Mesenchymal stem cell (in vitro differentiated cells and primary cell): ENCODE data around the gene MICAL3.

Experiments
- DNase-seq: peaks from one replicate; pipeline ENCODE4 v3.0.0-alpha.2; 2013
- H2AFZ ChIP-seq: one replicate; pipeline ENCODE4 v1.6.1; 2013; ENCODE audit warnings: low read depth, mild to moderate bottlenecking, control low read depth, inconsistent platforms, low read length, moderate library complexity
- H2AK5ac ChIP-seq: 2 replicates; pipeline ENCODE4 v1.6.1; 2013; ENCODE audit warnings: low read length, moderate library complexity, mild to moderate bottlenecking, inconsistent platforms; ENCODE audit not compliant: severe bottlenecking
- H2BK120ac ChIP-seq: one replicate; pipeline ENCODE4 v1.6.1; 2013; ENCODE audit warnings: low read depth, mild to moderate bottlenecking, inconsistent platforms, low read length, moderate library complexity
- H2BK12ac ChIP-seq, 2 experiments: one replicate each; pipeline ENCODE4 v1.6.1; 2013; ENCODE audit warnings: inconsistent platforms in 2 of 2, low read length in 2 of 2, mild to moderate bottlenecking in 2 of 2, moderate library complexity in 2 of 2, control low read depth in 1 of 2
- H2BK15ac ChIP-seq: one replicate; pipeline ENCODE4 v1.6.1; 2013; ENCODE audit warnings: mild to moderate bottlenecking, low read depth, inconsistent platforms; ENCODE audit not compliant: poor library complexity, severe bottlenecking
- H2BK5ac ChIP-seq: 2 replicates; pipeline ENCODE4 v1.6.1; 2013; ENCODE audit warnings: low read depth, mild to moderate bottlenecking, low read length, control low read depth, inconsistent platforms; ENCODE audit not compliant: poor library complexity, severe bottlenecking
- H3K14ac ChIP-seq, 2 experiments: one replicate each; pipeline ENCODE4 v1.6.1; 2013; ENCODE audit warnings: inconsistent platforms in 2 of 2, low read length in 2 of 2, control low read depth in 1 of 2, mild to moderate bottlenecking in 1 of 2, moderate library complexity in 1 of 2
- H3K18ac ChIP-seq, 2 experiments: one replicate each; pipeline ENCODE4 v1.6.1; 2013; ENCODE audit warnings: inconsistent platforms in 2 of 2, low read length in 2 of 2, control low read depth in 1 of 2, low read depth in 1 of 2, mild to moderate bottlenecking in 1 of 2
- H3K23ac ChIP-seq, 2 experiments: one replicate each; pipeline ENCODE4 v1.6.1; 2013; ENCODE audit warnings: inconsistent platforms in 2 of 2, low read length in 2 of 2, mild to moderate bottlenecking in 2 of 2, moderate library complexity in 2 of 2, control low read depth in 1 of 2
- H3K27ac ChIP-seq: 2 replicates; pipeline ENCODE4 v1.5.1; 2013; ENCODE audit warnings: mild to moderate bottlenecking, moderate library complexity, low read length, control low read depth, inconsistent platforms; ENCODE audit not compliant: poor library complexity, severe bottlenecking
- H3K27me3 ChIP-seq, 2 experiments: 2 replicates each; pipeline versions ENCODE4 v1.6.1 to v1.7.0; 2013; ENCODE audit warnings: low read length in 2 of 2, mild to moderate bottlenecking in 2 of 2, moderate library complexity in 2 of 2, control low read depth in 1 of 2, inconsistent platforms in 1 of 2; ENCODE audit not compliant: control insufficient read depth in 1 of 2, insufficient read depth in 1 of 2
- H3K36me3 ChIP-seq, 2 experiments: 2 replicates each; pipeline versions ENCODE4 v1.6.1 to v1.7.0; 2013; ENCODE audit warnings: low read length in 2 of 2, control low read depth in 1 of 2, inconsistent platforms in 1 of 2, low read depth in 1 of 2, mild to moderate bottlenecking in 1 of 2; ENCODE audit not compliant: insufficient read depth in 2 of 2, control insufficient read depth in 1 of 2
- H3K4ac ChIP-seq, 2 experiments: one replicate each; pipeline ENCODE4 v1.6.1; 2013; ENCODE audit warnings: inconsistent platforms in 2 of 2, low read length in 2 of 2, mild to moderate bottlenecking in 2 of 2, moderate library complexity in 2 of 2, control low read depth in 1 of 2, low read depth in 1 of 2
- H3K4me1 ChIP-seq: 2 replicates; pipeline ENCODE4 v1.6.1; 2013; ENCODE audit warnings: low read depth, low read length, control low read depth; ENCODE audit not compliant: control insufficient read depth, insufficient read depth
- H3K4me2 ChIP-seq: 2 replicates; pipeline ENCODE4 v1.6.1; 2013; ENCODE audit warnings: low read length, mild to moderate bottlenecking, inconsistent platforms; ENCODE audit not compliant: poor library complexity, severe bottlenecking
- H3K4me3 ChIP-seq, 2 experiments: 2 replicates each; pipeline versions ENCODE4 v1.5.1 to v1.7.0; 2013; ENCODE audit warnings: low read length in 2 of 2, mild to moderate bottlenecking in 2 of 2, control low read depth in 1 of 2, low read depth in 1 of 2; ENCODE audit not compliant: insufficient read depth in 1 of 2
- H3K79me1 ChIP-seq: replicated peaks from 2 replicates; pipeline ENCODE4 v1.6.1; 2013; ENCODE audit warnings: mild to moderate bottlenecking, control low read depth, low read length, inconsistent platforms; ENCODE audit not compliant: poor library complexity, severe bottlenecking
- H3K9ac ChIP-seq: 2 replicates; pipeline ENCODE4 v1.7.0; 2013; ENCODE audit warnings: mild to moderate bottlenecking, low read length, moderate library complexity
- H3K9me3 ChIP-seq: 2 replicates; pipeline ENCODE4 v1.7.0; 2013; ENCODE audit warnings: mild to moderate bottlenecking, low read length; ENCODE audit not compliant: control insufficient read depth
- H4K8ac ChIP-seq: one replicate; pipeline ENCODE4 v1.6.1; 2013; ENCODE audit warnings: inconsistent platforms, mild to moderate bottlenecking, low read length, moderate library complexity
- H4K91ac ChIP-seq: one replicate; pipeline ENCODE4 v1.6.1; 2013; ENCODE audit warnings: mild to moderate bottlenecking, low read length, inconsistent platforms
- WGBS: methylation state at CpG from one replicate; pipeline ENCODE4 v1.1.7; 2013; ENCODE audit warnings: mixed read lengths; 5-methylcytosine and 5-hydroxymethylcytosine counted together

The MICAL3 gene

GRCh38 chr22:17916226-17916889 is 108.0 kb downstream of the MICAL3 start:
- WGBS, result 78% methylated on average over 13 of the region's 13 CpGs
- H3K36me3 ChIP-seq, result peaks cover 0 to 12% of the 10 kb centered on the region in 2 experiments
- H3K4me3 ChIP-seq, result no peak overlapping the region
- H3K9ac ChIP-seq, result no peak overlapping the region
- no peak overlapping the region for H3K4me2 ChIP-seq
- no peak overlapping the region for H2BK120ac ChIP-seq
- no peak overlapping the region for H2BK12ac ChIP-seq
- H4K8ac ChIP-seq, result no peak overlapping the region
- no peaks in the 10 kb centered on the region for H3K9me3 ChIP-seq
- H2AK5ac ChIP-seq, result no peak overlapping the region
- H4K91ac ChIP-seq, result no peak overlapping the region
- H2BK15ac ChIP-seq, result no peak overlapping the region
- no peak overlapping the region for H3K14ac ChIP-seq
- DNase-seq, result no peak
- no peak overlapping the region for H3K23ac ChIP-seq
- H2AFZ ChIP-seq, result no peak overlapping the region
- H3K79me1 ChIP-seq, result peaks cover 9% of the 10 kb centered on the region
- no peak overlapping the region for H3K18ac ChIP-seq
- no peak overlapping the region for H2BK5ac ChIP-seq
- no peaks in the 10 kb centered on the region for H3K27me3 ChIP-seq
- peaks cover 42% of the 10 kb centered on the region for H3K4me1 ChIP-seq
- H3K4ac ChIP-seq, result no peak overlapping the region
- no peak overlapping the region for H3K27ac ChIP-seq

GRCh38 chr22:17915676-17916075 is 108.7 kb downstream of the MICAL3 start:
- H3K4me3 ChIP-seq, result no peak overlapping the region
- no peak overlapping the region for H2AK5ac ChIP-seq
- no peak overlapping the region for H2BK12ac ChIP-seq
- no peak overlapping the region for H2BK5ac ChIP-seq
- no peak overlapping the region for H3K23ac ChIP-seq
- no peak overlapping the region for H3K14ac ChIP-seq
- no peak overlapping the region for H3K4ac ChIP-seq
- H2BK15ac ChIP-seq, result no peak overlapping the region
- H4K91ac ChIP-seq, result no peak overlapping the region
- no peak overlapping the region for H3K9ac ChIP-seq
- no peak overlapping the region for H2BK120ac ChIP-seq
- DNase-seq, result no peak
- H3K4me1 ChIP-seq, result peaks cover 47% of the 10 kb centered on the region
- H3K18ac ChIP-seq, result no peak overlapping the region
- H3K36me3 ChIP-seq, result peaks cover 0 to 13% of the 10 kb centered on the region in 2 experiments
- 97% methylated on average over 7 of the region's 7 CpGs for WGBS
- H3K79me1 ChIP-seq, result peaks cover 9% of the 10 kb centered on the region
- H2AFZ ChIP-seq, result no peak overlapping the region
- H3K4me2 ChIP-seq, result no peak overlapping the region
- no peaks in the 10 kb centered on the region for H3K27me3 ChIP-seq
- H3K9me3 ChIP-seq, result no peaks in the 10 kb centered on the region
- no peak overlapping the region for H4K8ac ChIP-seq
- no peak overlapping the region for H3K27ac ChIP-seq

GRCh38 chr22:17915188-17915587 is 109.2 kb downstream of the MICAL3 start:
- Histone ChIP-seq H3K4me1 (peaks cover 48% of the 10 kb centered on the region), H3K27ac (no peak overlapping the region), H2BK120ac (no peak overlapping the region), H3K4ac (no peak overlapping the region), H2AFZ (no peak overlapping the region), H4K8ac (no peak overlapping the region), H3K27me3 (no peaks in the 10 kb centered on the region), H4K91ac (no peak overlapping the region), H2BK12ac (no peak overlapping the region), H3K18ac (no peak overlapping the region), H3K4me3 (no peak overlapping the region), H2BK5ac (no peak overlapping the region), H3K9ac (no peak overlapping the region), H3K9me3 (no peaks in the 10 kb centered on the region), H2AK5ac (no peak overlapping the region), H3K4me2 (no peak overlapping the region), H3K36me3 (peaks cover 0 to 13% of the 10 kb centered on the region in 2 experiments), H3K14ac (no peak overlapping the region), H2BK15ac (no peak overlapping the region), H3K23ac (no peak overlapping the region), H3K79me1 (peaks cover 5% of the 10 kb centered on the region)
- WGBS, result 92% methylated on average over 10 of the region's 10 CpGs
- no peak for DNase-seq

GRCh38 chr22:17914474-17914873 is 109.9 kb downstream of the MICAL3 start:
- Histone ChIP-seq H2BK12ac (no peak overlapping the region), H3K4me2 (no peak overlapping the region), H3K79me1 (peaks cover 4% of the 10 kb centered on the region), H4K91ac (no peak overlapping the region), H3K9me3 (no peaks in the 10 kb centered on the region), H2BK5ac (no peak overlapping the region), H3K14ac (no peak overlapping the region), H2AK5ac (no peak overlapping the region), H3K27ac (no peak overlapping the region), H3K4me3 (no peak overlapping the region), H4K8ac (peak overlapping the region; percentile 32), H3K4ac (peak overlapping the region in 1 of 2 experiments; percentile 21), H3K36me3 (peaks cover 0 to 13% of the 10 kb centered on the region in 2 experiments), H3K27me3 (no peaks in the 10 kb centered on the region), H2BK120ac (no peak overlapping the region), H3K9ac (no peak overlapping the region), H3K18ac (no peak overlapping the region), H2BK15ac (no peak overlapping the region), H3K23ac (no peak overlapping the region), H2AFZ (no peak overlapping the region), H3K4me1 (peaks cover 46% of the 10 kb centered on the region)
- WGBS, result 97% methylated on average over 3 of the region's 3 CpGs
- no peak for DNase-seq
